Esophagus squamous epithelium (tissue), 5 donors: ENCODE data around the gene RHD. TPM values are rescaled to one million over a fixed set of nuclear protein-coding genes. Genes with fewer than 3 reads are reported as not detected.
"Not testable (repeated sequence)": the region's sequence is repeated elsewhere in the genome, so short reads cannot be mapped to it uniquely, and the experiment has no call there.

ENCODE experiments used
- DNase-seq: peaks from one replicate; lab custom pipeline; 2025; lab: John Stamatoyannopoulos, UW
- H3K27ac ChIP-seq, 4 donors: fragments of 200-600 bp; sonication (generic); one replicate each; pipeline ENCODE4 v1.5.1; 2016 to 2019; ENCODE audit warnings: mild to moderate bottlenecking in 1 of 4
- H3K27me3 ChIP-seq, 4 donors: fragments of 200-600 bp; sonication (generic); 1 replicate in 3 of 4; 2 replicates in 1 of 4; pipeline versions ENCODE4 v1.5.1 to v1.6.0; 2017 to 2021; ENCODE audit warnings: antibody characterized with exemption in 1 of 4
- H3K36me3 ChIP-seq, 3 donors: fragments of 200-600 bp; sonication (generic); one replicate each; pipeline ENCODE4 v1.5.1; 2016 to 2019
- H3K4me1 ChIP-seq, 3 donors: fragments of 200-600 bp; sonication (generic); one replicate each; pipeline ENCODE4 v1.5.1; 2017 to 2019
- H3K4me3 ChIP-seq, 4 donors: fragments of 200-600 bp; sonication (generic); 1 replicate in 3 of 4; 2 replicates in 1 of 4; pipeline ENCODE4 v1.5.1; 2016 to 2019; ENCODE audit warnings: mild to moderate bottlenecking in 2 of 4, moderate library complexity in 1 of 4
- H3K9me3 ChIP-seq, 3 donors: fragments of 200-600 bp; sonication (generic); one replicate each; pipeline ENCODE4 v1.5.1; 2016 to 2019
- CTCF ChIP-seq, 6 experiments: fragments of 450-650 bp in 4 of 6; fragments of 200-600 bp in 2 of 6; sonication (generic) in 2 of 6; IDR thresholded peaks; one replicate each; pipeline ENCODE4 v1.5.1; 2016 to 2019; ENCODE audit warnings: antibody characterized with exemption in 6 of 6, mild to moderate bottlenecking in 4 of 6, moderate library complexity in 4 of 6
- WGBS, 2 donors: methylation state at CpG; one replicate each; pipeline ENCODE4 v1.1.5; 2018; 5-methylcytosine and 5-hydroxymethylcytosine counted together
- intact Hi-C: fragments of 100-400 bp; cut with DNase I; formaldehyde crosslinking; loops from one replicate; pipeline ENCODE4 v1.15.0; 2022
- total RNA-seq, 4 donors: library from RNA; depleted of rRNA; stranded (reverse); fragments of >200 nt; gene quantifications; one replicate each; pipeline ENCODE4 v1.1.0, GENCODE V29; 2016
- donor health status: DM: yes; HTN: yes; CAD: no.

RHD gene
- total RNA-seq, 4 donors from 2014 or later, result not detected

DNA sequence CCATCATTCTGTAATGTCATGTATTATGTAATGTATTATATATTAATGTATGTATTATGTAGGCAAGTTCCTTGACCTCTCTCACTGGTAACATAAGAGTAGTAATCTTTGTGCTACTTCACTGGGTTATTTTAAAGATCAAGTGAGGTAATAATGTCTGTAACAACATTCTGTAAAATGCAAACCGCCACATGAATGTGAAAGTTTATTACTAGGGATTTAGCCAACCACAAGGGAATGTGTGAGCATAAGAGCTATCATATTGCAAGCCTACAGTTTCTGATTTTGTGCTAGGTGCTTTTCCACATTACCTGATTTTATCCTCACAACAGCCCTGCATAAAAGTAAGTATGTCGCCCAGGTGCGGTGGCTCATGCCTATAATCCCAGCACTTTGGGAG, 52.1 kb downstream of the RHD start:
- H3K4me3 ChIP-seq, H3K4me1 ChIP-seq, DNase-seq, intact Hi-C loops, H3K27me3 ChIP-seq, H3K9me3 ChIP-seq, H3K27ac ChIP-seq, H3K36me3 ChIP-seq: not testable (repeated sequence)
- 100% methylated on average over 3 of the region's 3 CpGs; no CpG with 5 or more reads in 1 of the 2 donors for WGBS, 2 donors

DNA sequence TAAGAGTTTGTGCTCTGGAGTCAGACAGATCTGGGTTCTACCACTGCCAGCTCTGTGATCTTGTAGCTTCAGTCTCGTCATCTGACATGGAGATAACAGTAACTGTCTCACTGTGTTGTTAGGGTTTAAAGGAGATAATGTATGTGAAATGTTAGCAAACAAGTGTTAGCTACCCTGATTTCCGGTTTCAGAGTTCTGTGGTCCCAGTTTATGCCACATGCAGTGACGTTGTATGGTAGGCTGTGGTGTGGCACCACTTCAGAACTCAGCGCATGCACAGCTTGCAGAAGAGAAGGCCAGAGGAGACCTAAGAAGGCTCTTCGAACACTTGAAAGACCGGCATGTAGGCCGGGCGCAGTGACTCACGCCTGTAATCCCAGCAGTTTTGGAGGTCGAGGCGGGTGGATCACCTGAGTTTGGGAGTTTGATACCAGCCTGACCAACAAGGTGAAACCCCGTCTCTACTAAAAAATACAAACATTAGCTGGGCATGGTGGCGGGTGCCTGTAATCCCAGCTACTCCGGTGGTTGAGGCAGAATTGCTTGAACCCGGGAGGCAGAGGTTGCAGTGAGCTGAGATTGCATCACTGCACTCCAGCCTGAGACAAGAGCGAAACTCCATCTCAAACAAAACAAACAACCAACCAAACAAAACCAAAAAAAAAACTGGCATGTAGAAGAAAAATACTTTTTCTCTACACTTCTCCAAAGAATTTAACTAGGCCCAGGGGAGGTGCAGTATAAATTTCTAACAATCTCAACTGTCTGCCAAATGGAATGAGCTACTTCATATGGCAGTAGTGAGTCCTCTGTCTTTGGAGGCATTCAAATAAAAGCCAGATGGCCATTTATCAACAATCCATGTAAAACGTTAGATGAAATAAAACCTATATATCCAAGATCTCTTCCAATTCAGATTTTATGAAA, 55.8 kb downstream of the RHD start:
- H3K9me3 ChIP-seq, H3K36me3 ChIP-seq, H3K4me3 ChIP-seq, H3K27ac ChIP-seq, intact Hi-C loops, DNase-seq, H3K27me3 ChIP-seq: not testable (repeated sequence)
- WGBS, 2 donors, result no CpG with 5 or more reads among the region's 17 CpGs
- peaks cover 0 to 24% (median 0%) of the 10 kb centered on the region in 3 donors for H3K4me1 ChIP-seq

DNA sequence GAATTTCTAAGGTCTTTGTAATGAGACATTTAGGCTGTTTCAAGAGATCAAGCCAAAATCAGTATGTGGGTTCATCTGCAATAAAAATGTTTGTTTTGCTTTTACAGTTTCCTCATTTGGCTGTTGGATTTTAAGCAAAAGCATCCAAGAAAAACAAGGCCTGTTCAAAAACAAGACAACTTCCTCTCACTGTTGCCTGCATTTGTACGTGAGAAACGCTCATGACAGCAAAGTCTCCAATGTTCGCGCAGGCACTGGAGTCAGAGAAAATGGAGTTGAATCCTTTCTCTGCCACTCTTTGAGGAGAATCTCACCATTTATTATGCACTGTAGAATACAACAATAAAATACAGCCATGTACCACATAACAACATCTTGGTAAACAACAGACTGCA, 56.5 kb downstream of the RHD start:
- 76% methylated on average over 4 of the region's 4 CpGs; no CpG with 5 or more reads in 1 of the 2 donors for WGBS, 2 donors
- H3K9me3 ChIP-seq, H3K27ac ChIP-seq, DNase-seq, H3K27me3 ChIP-seq, H3K36me3 ChIP-seq, H3K4me3 ChIP-seq, intact Hi-C loops: not testable (repeated sequence)
- H3K4me1 ChIP-seq, result peaks cover 0 to 24% (median 0%) of the 10 kb centered on the region in 3 donors

DNA sequence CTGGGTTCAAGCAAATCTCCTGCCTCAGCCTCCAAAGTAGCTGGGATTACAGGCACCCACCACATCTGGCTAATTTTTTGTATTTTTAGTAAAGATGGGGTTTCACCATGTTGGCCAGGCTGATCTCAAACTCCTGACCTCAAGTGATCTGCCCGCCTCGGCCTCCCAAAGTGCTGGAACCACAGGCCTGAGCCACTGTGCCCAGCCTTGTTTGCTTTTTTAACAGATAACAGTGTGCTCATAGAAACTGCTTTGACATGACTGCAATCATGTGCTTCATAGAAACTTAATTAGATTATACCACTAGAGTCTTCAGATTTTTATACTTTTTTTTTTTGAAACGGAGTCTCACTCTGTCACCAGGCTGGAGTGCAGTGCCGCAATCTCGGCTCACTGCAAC, 57.0 kb downstream of the RHD start:
- H3K27me3 ChIP-seq, intact Hi-C loops, DNase-seq, H3K4me3 ChIP-seq, H3K9me3 ChIP-seq, H3K36me3 ChIP-seq: not testable (repeated sequence)
- H3K27ac ChIP-seq, result peak overlapping the region in 1 of 4 donors; percentile 52
- H3K4me1 ChIP-seq, result peaks cover 0 to 25% (median 0%) of the 10 kb centered on the region in 3 donors
- 84 to 95% methylated on average over 3 to 5 of the region's 5 CpGs for WGBS, 2 donors

DNA sequence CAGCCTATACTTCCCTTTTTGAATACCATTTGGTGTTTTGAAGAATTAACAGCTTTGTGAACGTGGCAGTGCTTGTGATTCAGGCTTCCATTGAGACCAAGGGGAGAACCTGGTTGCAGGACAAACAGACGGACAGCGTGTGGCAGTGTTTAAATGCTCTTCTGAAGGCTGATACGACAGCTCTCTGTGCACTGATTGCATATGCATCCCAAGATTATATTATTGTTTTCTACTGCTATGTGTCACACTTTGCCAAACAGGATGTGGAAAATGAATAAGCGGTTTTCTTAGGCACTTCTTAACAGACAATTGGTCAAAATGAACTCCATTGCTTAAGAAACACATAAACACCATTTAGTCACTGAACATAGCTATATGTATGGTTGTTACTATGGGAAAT, 57.6 kb downstream of the RHD start:
- 19 to 39% methylated on average over 2 to 5 of the region's 5 CpGs for WGBS, 2 donors
- H3K9me3 ChIP-seq, DNase-seq, H3K36me3 ChIP-seq, intact Hi-C loops, H3K4me3 ChIP-seq, H3K27me3 ChIP-seq: not testable (repeated sequence)
- peak overlapping the region in 1 of 4 donors; percentile 29 for H3K27ac ChIP-seq
- peaks cover 0 to 29% (median 0%) of the 10 kb centered on the region in 3 donors for H3K4me1 ChIP-seq
- TF ChIP-seq CTCF (IDR thresholded peaks at IDR 0.05), result peak in 1 of 6 experiments; percentile 15

- intact Hi-C loops, H3K36me3 ChIP-seq, H3K27me3 ChIP-seq, H3K9me3 ChIP-seq, DNase-seq: not testable (repeated sequence)
- peak overlapping the region; percentile 67 to 98 (median 86) for H3K4me3 ChIP-seq
- peaks cover 7 to 43% (median 21%) of the 10 kb centered on the region in 3 donors for H3K4me1 ChIP-seq
- H3K27ac ChIP-seq, result peak overlapping the region in 2 of 4 donors; percentile 8 to 52
- WGBS, 2 donors, result 0% methylated on average over 6 to 10 of the region's 29 CpGs
Measured at GRCh38 chr1:25336922-25337354, 64.6 kb downstream of the RHD start.

DNA sequence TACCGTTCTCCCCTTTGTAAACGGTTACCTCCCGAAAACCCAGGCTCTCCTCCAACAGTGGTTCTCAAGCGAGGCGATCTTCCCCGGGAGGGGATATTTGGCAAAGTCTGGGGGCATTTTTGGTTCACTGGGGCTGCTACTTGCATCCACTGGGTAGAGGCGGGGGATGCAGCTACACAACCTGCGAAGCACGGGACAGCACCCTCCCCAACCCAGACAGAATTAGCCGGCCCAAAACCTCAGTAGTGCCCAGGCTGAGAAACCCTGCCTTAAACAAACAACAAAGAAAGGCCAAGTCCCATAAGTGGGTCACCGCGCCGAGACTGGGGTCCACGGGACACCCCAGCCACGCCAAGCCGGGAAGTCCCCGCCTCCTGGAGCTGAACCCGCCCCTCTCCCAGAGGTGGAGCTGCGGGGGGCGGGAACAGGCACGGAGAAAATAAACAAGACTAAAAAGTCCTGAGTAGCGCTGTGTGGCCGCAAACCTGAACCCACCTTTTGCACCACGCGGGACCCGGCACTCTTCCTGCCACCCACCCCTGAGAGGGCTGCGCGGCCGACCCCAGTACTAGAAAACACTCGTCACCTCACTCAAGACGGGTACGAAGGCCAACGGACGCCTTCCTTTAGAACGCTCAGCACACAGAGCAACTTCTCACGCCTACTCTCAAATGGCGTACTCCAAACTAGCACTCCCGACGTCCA, 65.3 kb downstream of the RHD start:
- H3K4me1 ChIP-seq, result peaks cover 7 to 46% (median 21%) of the 10 kb centered on the region in 3 donors
- H3K9me3 ChIP-seq, DNase-seq, H3K36me3 ChIP-seq, H3K27me3 ChIP-seq, intact Hi-C loops: not testable (repeated sequence)
- peak overlapping the region; percentile 71 to 98 (median 86) for H3K4me3 ChIP-seq
- 4% methylated on average over 9 of the region's 39 CpGs; no CpG with 5 or more reads in 1 of the 2 donors for WGBS, 2 donors
- H3K27ac ChIP-seq, result peak overlapping the region; percentile 92 to 99 (median 98)
